HG03103 (cell line): ENCODE measurements around the gene GMPS.
A peak's percentile ranks its signal among the peaks of the same experiment; 100 is the strongest.
"Not testable (repeated sequence)": the region's sequence is repeated elsewhere in the genome, so short reads cannot be mapped to it uniquely, and the experiment has no call there.

Source experiments
- ATAC-seq: cut with Tn5 transposase; IDR thresholded peaks from one replicate; pipeline ENCODE4 v1.9.1; 2021; ENCODE audit warnings: low read depth; ENCODE audit not compliant: unreplicated experiment

The GMPS gene

GRCh38 chr3:155870133-155870944, at the start of gene GMPS:
GMPS (plus strand) TSS chr3:155870650; CDS start chr3:155870871, 221 bp downstream.
- peak; percentile 90 for ATAC-seq

- not testable (repeated sequence) for ATAC-seq
Measured at GRCh38 chr3:155828490-155829098, 41.9 kb upstream of the GMPS start.

GRCh38 chr3:155835341-155836071, 34.9 kb upstream of the GMPS start:
- ATAC-seq, result no peak

- no peak for ATAC-seq
Measured at GRCh38 chr3:155843569-155843968, 26.9 kb upstream of the GMPS start.

GRCh38 chr3:155846119-155846518, 24.3 kb upstream of the GMPS start:
- no peak for ATAC-seq

GRCh38 chr3:155847993-155848392, 22.5 kb upstream of the GMPS start:
- ATAC-seq, result no peak

GRCh38 chr3:155849404-155849803, 21.0 kb upstream of the GMPS start:
- not testable (repeated sequence) for ATAC-seq

GRCh38 chr3:155852341-155852740, 18.1 kb upstream of the GMPS start:
- ATAC-seq, result no peak

- ATAC-seq, result peak; percentile 1
Measured at GRCh38 chr3:155853214-155854140, 17.0 kb upstream of the GMPS start.

GRCh38 chr3:155854141-155854940, 16.1 kb upstream of the GMPS start, which contains the start of gene SLC33A1:
SLC33A1 (minus strand) TSS chr3:155854427; CDS start chr3:155853997, 430 bp downstream.
- peak; percentile 92 for ATAC-seq

- ATAC-seq, result no peak
Measured at GRCh38 chr3:155859859-155860258, 10.6 kb upstream of the GMPS start.

GRCh38 chr3:155860424-155860823, 10.0 kb upstream of the GMPS start:
- ATAC-seq, result not testable (repeated sequence)

GRCh38 chr3:155861476-155862183, 8.8 kb upstream of the GMPS start:
- no peak for ATAC-seq

- ATAC-seq, result not testable (repeated sequence)
Measured at GRCh38 chr3:155862290-155862982, 8.0 kb upstream of the GMPS start.

- no peak for ATAC-seq
Measured at GRCh38 chr3:155863072-155863784, 7.2 kb upstream of the GMPS start.

- ATAC-seq, result no peak
Measured at GRCh38 chr3:155869691-155870090, 759 bp upstream of the GMPS start.

GRCh38 chr3:155870945-155871745, 695 bp downstream of the GMPS start:
- ATAC-seq, result peak; percentile 19
